Adipose tissue (tissue), 3 donors: ENCODE data around the gene CASP12. TPM values are rescaled to one million over a fixed set of nuclear protein-coding genes. Genes with fewer than 3 reads are reported as not detected.

Source experiments
- H3K27ac ChIP-seq: one replicate; pipeline ENCODE4 v1.5.1; 2013; ENCODE audit warnings: low read depth, low read length
- WGBS, 3 donors: extraction: QIAGEN DNeasy Blood & Tissue Kit; methylation state at CpG; one replicate each; pipeline ENCODE4 v1.1.7; 2013; 5-methylcytosine and 5-hydroxymethylcytosine counted together
- polyA plus RNA-seq, 3 donors: library from polyadenylated mRNA; stranded (reverse); fragments of 200-250 nt; gene quantifications; one replicate each; pipeline ENCODE4 v1.2.3, GENCODE V29; 2013
- donor health status: healthy with polysubstance abuse.
- donor health status: Bipolar disorder and iron deficiency.
- donor health status: healthy.

Gene CASP12
- polyA plus RNA-seq, 3 donors, result 0.07 to 0.56 (median 0.31) TPM

- 81 to 96% (median 95%) methylated on average over 3 of the region's 3 CpGs for WGBS, 3 donors
- no peak overlapping the region for H3K27ac ChIP-seq
Measured at GRCh38 chr11:104846216-104846615, 52.0 kb downstream of the CASP12 start.

- 48 to 68% (median 49%) methylated on average over 1 of the region's 1 CpG for WGBS, 3 donors
- no peak overlapping the region for H3K27ac ChIP-seq
Measured at GRCh38 chr11:104844451-104844850, 53.8 kb downstream of the CASP12 start.

- H3K27ac ChIP-seq, result no peak overlapping the region
- 79 to 90% (median 90%) methylated on average over 4 of the region's 4 CpGs for WGBS, 3 donors
Measured at GRCh38 chr11:104843150-104843836, 55.0 kb downstream of the CASP12 start.

- 61 to 71% (median 63%) methylated on average over 2 of the region's 2 CpGs for WGBS, 3 donors
- no peak overlapping the region for H3K27ac ChIP-seq
Measured at GRCh38 chr11:104841973-104842525, 56.2 kb downstream of the CASP12 start.

- WGBS, 3 donors, result 59 to 75% (median 73%) methylated on average over 1 of the region's 1 CpG
- no peak overlapping the region for H3K27ac ChIP-seq
Measured at GRCh38 chr11:104841185-104841584, 57.1 kb downstream of the CASP12 start.

GRCh38 chr11:104837969-104838639 is 60.2 kb downstream of the CASP12 start:
- no peak overlapping the region for H3K27ac ChIP-seq
- 88 to 96% (median 94%) methylated on average over 5 of the region's 5 CpGs for WGBS, 3 donors

GRCh38 chr11:104836691-104837090 is 61.6 kb downstream of the CASP12 start:
- WGBS, 3 donors, result 28 to 63% (median 46%) methylated on average over 2 of the region's 2 CpGs
- H3K27ac ChIP-seq, result no peak overlapping the region

Other genes starting within 250 kb of the CASP12 start
- 100 to 1,000 TPM in 1 of 3 donors, 10 to 100 TPM in 2; 68.6 to 105 (median 87.4) TPM for gene CASP4, start 70.1 kb upstream of the CASP12 start, polyA plus RNA-seq
- gene CASP5, start 124.7 kb upstream of the CASP12 start, polyA plus RNA-seq, result 1 to 10 TPM in 1 of 3 donors, under 1 TPM in 2; 0.14 to 1.2 (median 0.51) TPM
- gene CASP1, start 136.7 kb upstream of the CASP12 start, polyA plus RNA-seq, result 10 to 100 TPM in 2 of 3 donors, 1 to 10 TPM in 1; 4.3 to 24.5 (median 22.2) TPM
- 10 to 100 TPM in 2 of 3 donors, 1 to 10 TPM in 1; 3.3 to 52.2 (median 22.1) TPM for gene CARD16, start 146.9 kb upstream of the CASP12 start, polyA plus RNA-seq
- gene CARD18, start 241.3 kb upstream of the CASP12 start, polyA plus RNA-seq, result not detected